Glomerular visceral epithelial cell (primary cell): ENCODE data around the gene HOXA1.

Experiments used
- DNase-seq: peaks from one replicate; pipeline ENCODE4 v3.0.0-alpha.2; 2016; ENCODE audit errors: extremely low spot score

HOXA1 gene

DNA sequence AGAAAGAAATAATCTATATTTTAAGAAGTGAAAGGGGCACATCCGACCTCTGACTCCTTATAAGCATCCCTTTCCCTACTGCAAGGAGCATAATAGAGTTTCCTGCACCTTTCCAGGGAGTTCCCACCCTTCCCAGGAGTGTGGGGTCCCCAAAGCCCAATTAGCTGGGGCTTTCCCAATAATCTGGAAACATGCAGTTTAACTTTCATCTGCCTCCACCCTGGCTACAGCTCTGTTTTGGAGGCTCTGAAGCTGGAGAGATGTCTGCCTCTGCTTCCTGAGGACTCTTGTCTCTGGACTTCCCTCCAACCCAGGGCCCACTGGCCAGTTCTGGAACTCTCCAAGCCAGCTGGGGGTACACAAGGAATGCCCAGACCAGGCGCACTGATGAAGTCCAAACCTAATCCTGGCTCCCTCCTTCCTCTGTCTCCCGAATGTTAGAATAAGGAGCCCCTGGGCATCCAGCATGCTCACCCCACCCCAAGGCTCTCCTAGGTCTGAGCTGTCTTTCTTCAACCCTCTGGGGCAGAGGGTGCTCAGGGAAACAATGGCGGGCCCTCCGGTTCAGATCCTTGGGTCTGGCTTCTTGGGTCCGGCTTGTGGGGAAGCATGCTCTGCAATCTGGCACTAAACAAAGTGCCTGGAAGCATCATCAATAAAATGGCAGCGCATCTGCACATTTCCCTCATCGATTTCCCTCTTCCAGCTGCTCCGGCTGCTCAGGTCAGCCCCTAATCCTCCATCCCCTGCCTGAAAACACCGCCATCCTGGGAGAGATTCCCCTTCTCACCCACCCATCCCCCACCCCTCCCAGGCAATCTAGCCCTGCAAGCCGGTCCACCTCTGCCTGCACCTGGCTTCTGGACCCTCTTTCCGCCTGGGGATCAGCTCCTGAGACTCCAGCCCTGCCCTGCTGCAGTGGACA is 21.4 kb upstream of the HOXA1 start:
- DNase-seq = no peak

DNA sequence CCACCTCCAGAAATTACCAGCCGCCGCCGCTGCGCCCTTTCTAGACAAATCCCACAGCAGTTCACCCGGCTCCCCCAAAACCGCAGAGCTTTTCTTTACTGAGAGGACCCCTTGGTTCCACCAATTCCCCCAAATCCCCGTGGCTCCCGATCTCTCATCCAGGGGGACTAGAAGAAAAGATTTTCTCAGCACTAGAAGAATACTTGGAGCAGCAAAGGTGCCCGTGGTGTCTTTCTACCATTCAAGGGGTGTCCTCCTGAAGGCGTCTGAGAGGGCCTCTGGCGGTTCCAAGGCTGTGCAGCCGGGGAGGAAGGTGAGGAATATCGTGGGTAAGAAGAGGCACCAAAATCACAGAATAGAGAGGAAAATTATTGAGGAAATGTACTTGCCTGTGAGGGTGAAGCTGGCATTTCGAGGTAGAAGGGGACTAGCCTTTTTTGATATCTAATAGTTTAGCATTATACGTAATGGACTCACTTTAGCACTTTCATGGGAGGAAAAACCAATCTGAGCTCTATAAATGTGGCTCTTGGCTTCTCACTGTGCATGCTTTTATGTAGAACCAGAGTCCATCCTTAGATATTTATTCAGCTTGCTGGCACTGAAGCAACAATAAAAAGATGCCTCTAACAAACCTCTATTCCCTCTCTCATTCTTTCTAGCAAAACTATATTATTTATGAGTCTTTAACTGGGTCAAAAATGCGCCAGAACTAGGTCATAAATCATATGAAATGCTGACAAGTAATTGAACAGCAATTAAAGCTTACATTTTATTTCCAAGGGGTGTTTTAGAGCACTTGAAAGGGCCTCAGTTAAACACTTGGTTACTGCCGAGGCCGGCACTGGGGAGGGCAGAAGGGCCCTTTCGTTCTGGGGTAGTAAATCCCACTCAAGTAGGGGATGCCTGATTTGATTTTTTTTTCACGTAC is 20.5 kb upstream of the HOXA1 start:
- no peak for DNase-seq

DNA sequence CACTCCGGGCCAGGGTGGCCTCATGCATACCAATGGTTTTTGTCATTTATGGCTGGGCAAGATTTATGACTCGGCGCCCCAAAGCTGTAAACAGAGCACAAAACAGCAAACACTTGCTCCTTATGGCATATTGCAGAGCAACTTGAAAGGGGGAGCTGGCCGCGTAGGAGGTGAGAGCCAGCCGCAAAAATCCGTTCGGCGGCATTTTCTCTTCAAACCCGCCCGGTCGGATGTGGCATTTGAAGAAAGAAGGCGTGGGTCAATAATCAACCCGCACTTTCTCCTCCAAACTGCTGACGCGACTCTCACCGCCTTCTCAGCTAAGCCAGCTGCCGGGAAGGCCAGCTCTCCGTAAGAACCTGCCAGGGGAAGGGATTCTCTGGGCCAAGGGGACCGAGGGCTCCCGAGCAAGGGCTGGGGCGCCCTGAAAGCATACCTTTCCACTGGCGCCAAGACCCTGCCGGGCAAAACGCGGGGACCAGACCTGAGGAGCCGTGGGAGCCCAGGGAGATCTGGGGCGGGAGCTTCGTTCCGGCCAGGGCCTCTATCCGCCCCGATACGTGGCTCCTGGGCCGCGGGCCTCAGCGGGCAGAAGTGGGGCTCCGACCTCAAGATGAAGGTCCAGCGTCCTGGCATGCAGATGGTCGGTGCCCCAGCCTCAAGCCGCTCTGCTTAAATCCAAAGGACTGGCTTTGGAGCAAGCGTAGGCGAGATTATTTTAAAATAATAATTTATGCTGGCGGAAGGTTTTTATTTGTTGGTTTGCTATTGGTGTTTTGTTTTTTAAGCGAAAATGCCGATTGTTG is 19.6 kb upstream of the HOXA1 start:
- DNase-seq = peak; percentile 88

DNA sequence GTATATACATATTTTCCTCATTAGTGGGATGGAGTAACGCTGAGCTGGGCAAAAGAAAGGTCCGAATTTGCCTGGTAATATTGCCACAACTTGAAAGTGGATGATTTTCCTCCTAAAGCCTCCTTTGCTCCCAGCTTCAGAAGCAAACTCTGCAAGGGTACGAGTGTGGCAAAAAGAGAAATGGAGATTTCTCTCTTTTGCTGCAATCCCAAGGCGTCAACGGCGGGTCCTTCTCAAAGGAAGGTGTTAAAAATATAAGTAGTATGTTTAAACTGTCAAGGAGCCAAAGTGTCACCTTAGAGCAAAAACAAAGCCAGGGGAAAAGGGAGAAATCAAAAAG is 19.1 kb upstream of the HOXA1 start:
- DNase-seq = no peak

DNA sequence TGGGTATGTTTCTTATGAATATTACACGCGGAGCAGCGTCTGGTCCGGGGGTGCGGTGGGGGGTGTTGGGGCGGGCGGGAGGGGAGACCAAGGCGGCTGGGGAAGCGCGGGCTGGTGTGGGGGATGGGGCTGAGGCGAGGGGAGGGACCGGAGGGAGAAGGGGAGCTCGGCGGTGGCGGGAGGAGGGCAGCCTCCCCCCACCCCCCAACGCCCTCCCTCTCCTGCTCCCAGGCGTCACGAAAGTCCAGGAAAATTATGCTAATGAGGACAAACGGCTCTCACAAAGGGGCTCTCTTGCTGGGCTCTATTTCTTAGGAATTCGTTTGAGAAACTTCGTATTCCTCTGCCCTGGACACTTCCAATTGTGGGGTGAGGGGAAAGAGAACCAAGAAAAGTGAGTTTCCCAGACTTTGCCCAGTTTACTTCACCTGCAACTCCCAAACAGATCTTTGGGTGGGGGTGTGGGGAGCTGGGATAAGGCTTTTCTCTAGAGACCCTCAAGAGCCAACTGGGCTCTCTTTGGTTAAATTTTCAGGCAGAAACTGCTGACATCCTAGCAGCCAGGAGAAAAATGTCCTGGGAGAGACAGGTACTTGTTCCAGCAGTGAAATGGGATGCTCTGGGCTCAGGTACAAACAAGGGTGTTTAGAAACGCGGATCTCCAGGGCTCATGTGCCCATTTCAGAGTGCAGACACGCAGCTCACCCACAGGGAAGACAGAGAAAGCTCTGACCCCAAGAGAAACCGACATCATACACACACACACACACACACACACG is 18.4 kb upstream of the HOXA1 start:
- DNase-seq = peak; percentile 87

DNA sequence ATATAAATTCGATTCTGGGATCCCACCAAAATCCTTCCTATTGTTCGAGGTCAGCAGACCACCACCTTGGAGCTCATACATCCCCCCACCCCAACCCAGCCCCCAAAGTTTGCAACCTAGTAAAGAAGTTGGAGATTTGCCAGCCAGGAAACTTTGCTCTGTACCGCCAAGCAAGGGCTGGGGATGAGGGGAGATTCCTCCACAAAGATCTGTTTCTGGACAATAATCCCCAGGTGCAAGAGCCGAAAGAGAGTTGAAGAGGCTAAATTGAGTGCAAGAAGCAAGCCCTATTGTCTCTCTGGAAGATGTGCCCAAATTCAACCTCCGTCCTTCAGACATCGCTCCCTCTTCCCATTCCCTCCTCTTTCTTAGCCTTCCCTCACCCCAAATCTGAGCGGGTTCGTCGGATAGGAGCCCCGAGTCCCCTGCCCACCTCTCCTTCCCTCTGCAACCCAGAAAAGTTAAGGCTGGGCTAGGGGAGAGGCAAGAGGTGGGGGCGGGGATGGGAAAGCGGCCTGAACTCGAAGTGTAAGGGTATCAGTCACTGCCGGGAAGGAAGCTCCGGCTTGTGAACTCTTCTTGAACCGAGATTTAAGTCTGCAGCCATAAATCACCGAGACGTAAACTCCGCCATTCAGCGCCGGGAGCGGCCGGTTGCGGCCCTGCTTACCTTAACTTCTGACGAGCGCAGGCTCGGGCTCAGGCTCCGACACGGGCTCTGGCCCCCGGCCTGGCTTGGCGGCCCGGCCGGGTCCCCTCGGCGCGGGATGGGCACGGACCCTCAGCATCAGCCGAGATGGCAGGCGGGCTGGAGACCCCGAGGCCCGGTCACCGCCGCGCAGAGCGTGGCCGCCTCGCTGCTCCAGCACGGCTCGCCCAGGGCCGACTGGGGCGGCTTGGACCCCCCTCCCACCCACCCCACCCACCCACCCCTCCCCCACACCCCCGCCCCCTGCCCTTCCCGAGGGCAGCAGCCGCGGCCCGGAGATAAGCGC is 17.5 kb upstream of the HOXA1 start:
- peak; percentile 79 for DNase-seq

DNA sequence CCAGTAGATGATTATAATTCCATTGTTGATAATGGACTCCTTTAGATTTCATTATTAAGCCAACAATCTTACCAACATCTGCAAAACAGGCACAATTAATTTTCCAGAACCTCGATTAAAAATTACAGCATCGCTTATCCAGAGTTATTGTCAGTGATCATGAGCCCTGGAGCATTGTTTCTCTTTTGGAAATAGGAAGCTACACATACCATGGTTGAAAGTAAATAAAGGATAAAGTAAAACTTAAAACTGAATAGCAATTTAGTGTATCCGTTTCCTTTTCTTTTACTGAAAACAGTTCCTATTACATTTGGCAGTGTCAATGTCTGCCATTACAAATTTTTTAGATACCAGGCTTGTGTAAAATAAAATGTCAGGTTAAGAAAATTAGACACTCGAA is 16.6 kb upstream of the HOXA1 start:
- no peak for DNase-seq

DNA sequence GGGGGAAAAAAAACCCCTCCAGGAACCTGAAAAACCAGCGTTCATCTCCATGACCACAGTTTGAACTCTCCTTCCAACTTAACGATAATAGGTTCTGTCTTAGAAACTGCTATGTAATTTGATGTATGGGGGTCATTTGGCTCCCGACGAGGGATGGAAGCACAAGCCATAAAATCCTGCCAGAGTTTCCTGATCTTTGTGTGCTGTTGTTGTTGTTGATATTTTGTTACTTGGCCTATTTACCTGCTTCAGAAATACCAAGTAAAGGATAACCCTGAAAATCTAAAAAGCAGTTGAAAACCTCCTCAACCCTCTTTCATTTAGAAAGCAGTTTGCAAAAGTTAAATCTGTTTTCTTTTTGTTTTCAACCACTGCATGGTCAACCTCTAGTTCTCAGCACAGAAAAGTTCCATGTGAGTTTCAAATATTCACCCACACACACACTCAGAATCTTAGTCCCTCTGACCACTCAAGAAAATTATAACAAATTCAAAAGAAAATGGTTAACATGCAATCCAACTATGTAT is 16.0 kb upstream of the HOXA1 start:
- DNase-seq = no peak

DNA sequence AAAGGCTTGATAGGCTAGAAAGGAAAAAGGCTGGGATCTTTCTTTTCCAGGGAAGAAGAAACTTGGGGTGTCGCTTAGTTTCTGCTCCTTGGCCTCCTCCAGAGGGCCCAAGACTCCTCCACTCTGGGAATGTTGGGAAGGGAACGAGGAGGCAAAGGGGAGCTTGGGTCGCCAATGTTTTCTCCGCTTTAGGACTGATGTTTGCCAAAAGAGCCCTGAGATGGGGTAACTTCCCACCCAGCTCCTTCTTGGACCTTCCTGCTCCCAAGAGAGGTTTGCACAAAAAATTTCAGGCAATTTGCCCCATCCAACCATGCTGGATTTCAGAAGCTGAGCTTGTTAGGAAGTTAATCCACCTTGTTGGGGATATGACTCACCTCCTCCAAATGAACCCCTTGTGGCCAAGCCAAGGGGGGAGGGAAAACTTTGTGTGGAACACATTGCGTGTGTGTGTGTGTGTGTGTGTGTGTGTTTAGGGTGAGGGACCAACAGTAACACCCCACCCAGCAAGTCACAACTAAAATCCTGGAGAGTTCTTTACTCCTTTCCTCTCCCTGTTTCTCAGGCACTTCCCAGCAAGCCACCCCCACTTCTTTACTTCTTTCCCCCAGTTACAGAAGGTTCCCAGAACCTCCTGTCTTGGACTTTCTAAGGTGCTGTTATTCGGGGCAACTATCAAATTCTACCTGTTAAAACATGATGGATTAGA is 15.4 kb upstream of the HOXA1 start:
- DNase-seq = peak; percentile 67

DNA sequence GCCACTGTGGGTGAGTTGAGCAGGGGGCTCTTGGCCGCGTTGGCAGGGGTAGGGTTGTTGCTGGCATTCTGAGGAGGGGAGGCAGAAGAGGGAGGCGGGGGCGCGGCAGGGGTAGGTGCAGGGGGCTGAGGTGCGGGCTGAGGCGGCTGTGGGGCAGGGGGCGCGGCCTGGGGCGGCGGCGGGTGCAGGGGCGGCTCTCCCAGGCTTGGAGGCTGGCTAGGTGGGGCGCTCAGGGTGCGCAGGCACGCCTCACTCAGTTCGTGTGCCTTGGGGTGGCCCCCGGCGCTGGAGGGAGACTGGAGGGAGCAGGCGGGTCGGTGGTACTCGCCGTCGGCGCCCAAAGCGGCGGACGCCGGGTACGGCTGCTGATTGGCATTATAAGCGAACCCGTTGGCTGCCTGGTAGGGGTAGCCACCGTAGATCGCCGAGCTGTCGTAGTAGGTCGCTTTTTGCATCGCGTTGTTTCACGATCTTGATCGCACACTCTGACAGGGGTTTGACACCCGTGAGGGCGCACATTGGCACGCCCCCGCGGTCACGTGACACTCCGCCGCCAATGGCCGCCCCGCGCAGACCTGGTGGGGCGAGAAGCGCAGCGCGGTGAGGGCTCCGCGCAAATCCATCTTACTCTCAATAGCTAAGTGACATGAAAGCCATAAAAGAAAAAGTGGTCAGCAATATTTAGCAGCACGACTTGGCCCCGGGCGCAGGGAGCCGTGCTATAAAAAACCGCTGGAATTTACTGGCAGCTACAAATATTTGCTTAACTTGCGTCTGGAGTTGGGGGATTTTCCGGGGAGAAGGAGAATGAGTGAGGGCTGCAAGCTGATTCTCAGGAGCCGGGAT is 14.6 kb upstream of the HOXA1 start:
- DNase-seq = peak; percentile 59

DNA sequence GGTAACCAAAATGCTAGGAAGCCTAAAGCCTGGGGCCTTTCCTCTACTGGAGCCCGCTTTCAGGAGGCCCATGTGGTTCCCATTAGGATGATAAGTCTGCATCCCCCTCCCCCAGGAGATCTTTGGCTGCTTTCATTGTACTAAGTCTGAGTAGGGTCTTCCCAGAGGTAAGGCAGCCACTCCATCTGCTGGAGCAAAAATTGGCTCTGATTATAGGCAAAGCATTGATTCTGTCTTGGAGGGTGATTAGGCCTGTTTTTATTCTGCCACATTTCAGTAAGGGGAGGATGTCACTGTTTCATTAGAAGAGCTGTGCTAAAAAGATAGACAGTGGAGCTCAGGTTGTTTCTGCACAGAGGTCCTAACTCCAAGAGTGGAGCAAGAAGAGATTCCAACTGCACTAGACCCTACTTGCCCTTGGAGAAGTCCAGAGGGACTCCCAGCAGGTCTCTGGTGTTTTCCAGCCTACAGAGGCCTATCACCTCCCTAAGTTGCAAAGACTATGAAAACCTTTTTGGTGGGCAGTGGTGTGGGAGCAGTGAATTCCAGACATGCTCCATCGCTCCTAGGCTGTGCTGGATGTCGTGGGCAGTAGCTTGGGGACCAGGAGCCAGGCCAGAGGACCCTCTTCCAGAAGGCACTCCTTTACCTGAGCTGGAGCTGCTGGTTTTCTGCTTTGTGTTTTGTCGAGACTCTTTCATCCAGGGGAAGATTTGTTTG is 13.8 kb upstream of the HOXA1 start:
- no peak for DNase-seq

DNA sequence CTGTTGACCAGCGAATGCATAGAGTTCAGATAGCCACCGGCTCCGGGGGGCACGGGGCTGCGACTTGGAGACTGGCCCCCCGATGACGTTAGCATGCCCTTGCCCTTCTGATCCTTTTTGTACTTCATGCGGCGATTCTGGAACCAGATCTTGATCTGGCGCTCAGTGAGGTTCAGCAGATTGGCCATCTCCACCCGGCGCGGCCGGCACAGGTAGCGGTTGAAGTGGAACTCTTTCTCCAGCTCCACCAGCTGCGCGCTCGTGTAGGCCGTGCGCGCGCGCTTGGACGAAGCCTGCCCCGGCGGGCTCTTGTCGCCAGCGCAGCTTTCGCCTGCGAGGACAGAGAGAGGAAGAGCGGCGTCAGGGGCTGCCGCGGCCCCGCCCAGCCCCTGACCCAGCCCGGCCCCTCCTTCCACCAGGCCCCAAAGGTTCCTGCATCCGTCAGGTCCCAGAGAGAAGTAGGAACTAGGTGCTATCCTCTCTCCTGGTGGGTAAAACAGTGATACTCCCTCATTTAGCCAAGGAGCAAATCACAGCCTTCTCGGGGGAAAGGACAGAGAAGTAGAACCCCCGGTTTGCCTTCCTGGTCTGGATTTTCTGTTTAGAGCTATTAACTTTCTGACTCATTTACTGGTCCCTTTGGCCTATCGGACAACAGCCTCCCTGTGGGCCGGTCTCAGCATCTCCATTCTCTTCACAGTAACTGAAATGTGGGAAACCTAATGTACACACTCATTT is 12.8 kb upstream of the HOXA1 start:
- DNase-seq = no peak

DNA sequence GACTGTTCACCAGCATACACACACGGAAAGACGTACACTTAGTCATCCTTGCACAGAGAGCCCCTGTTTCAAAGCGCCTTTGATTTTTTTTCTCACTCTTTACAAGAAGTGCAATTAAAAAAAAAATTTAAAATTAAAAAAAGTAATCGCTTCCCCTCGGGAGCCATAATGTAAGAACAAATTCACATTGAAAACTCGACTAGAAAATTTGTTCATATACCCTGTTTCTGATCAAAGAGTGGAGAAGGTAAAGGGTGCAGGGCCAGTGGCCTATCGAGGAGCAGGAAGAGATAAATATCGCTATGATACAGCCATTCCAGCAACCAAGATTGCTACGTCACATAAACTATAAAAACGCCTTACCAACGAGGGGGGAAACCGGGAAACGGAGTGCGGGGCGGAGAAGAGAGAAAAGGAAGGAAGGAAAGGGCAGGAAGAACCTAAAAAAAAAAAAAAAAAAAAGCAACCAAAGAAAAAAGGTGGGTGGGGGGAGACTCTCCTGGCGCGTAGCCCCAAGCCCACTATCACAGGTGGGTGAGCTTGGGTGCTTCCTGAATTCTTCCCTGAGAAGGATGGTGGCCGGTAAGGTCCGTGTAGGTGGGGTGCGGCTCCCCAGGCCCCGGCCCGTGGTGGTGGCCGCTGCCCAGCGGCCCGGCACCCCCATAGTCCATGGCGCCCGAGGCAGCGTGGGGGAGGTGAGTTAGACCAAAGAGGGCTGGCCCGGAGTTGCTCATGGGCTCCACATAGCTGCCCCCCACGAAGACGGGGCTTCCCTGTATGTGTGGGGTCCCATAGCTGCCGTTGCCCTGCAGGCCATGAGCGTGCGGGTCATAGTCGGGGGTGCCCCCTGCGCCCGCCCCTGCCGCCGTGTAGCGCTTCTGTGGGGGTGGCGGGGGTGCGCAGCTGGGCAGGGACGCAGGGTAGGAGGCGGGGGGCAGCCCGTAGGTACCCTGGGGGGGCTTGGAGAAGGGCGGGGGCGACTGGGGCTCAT is 11.9 kb upstream of the HOXA1 start:
- no peak for DNase-seq

DNA sequence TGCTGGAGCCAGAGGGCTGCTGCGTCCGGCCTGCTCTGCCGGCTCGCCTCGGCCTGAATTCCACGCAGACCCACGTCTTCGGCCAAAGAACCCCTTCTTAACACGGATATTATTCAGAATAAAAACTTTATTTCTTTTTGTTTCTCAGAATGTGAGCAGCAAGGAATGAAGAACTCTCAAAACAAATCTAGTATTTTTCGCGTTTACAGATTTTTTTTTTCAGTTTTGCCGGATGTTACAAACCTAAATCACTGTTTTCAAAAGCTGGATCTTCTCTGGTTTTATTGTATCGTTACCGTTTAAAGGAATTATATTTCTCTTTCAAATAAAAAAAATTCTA is 11.1 kb upstream of the HOXA1 start:
- DNase-seq = no peak

DNA sequence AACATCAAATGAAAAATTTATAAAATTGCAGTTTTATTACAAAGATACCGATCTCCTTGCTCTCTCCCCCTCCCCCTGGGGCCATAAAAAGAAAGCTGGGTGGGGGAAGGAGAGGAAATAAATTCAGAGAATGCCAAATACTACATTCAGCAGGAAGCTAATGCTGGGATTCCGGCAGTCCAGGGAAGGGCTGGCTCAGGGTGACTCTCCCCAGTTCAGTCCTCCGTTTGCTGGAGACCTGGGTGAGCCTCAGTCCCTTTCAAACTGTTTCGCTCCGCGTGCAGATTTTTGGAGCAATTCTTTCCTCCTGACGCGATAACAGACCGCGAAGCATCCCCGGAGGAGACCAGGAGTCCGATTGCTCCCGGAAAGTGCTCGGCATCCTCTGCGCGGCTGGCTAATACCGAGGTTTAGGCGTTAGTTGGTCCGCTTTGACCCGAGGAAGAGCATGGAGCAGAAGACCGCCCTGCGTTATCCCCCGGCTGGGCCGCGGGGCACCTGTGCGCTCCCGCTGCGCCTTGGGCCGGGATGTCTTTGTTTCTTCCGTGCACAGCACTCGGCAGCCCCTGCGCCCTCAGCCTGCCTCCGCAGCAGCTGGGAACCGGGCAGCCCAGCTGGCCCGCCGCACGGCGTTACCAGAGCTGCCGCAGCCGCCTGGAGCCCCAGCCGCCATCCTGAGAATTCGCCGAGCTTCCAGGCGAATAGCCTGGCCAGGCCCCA is 10.5 kb upstream of the HOXA1 start:
- DNase-seq = no peak
